ENCODE measurements around the gene TMEM270.

DNA sequence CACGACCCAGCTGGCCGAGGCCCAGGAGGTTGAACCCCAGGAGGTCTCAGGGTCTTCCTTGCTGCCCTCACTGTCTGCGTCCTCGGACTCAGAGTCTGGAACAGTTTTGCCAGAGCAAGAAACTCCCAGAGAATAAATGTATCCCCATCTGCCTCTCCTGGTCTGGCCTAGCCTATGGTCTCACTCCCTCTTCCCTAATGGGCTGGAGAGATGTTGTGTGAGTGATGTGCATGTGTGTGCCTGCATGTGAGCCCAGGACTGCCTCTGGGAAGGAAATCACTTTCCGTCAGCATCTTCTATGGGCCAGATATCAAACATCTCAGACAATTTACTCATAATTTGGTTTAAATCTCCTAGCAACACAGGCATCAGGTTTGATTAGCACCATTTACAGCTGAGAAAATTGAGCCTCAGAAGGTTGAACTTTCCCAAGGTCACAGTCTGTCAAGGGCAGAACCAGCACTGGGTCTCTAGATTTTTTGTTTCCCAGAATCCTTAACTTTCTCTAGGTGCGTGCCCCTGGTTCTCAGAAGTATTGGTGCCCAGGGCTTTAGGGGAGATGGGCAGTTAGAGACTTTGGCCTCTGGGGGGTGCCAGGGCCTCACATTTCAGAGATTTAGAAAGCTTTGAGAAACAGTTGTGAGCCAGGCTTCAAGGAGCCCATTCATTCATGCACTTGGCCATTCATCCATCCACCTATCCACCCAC lies 4.9 kb downstream of the TMEM270 start:
- TF ChIP-seq EP300 (IDR thresholded peaks at IDR 0.05; ENCODE audit: borderline replicate concordance in 1 of 2, low read depth in 2 of 2, low read length in 2 of 2) (no peak), POLR2AphosphoS5 (IDR thresholded peaks at IDR 0.05; ENCODE audit: low read depth, low read length) (no peak), POLR2A (IDR thresholded peaks at IDR 0.05; ENCODE audit: control extremely low read depth in 1 of 2, low read depth in 2 of 2, low read length in 2 of 2) (no peak), GABPA (IDR thresholded peaks at IDR 0.05; ENCODE audit: borderline replicate concordance, insufficient read depth, low read length) (no peak), CTCF (IDR thresholded peaks at IDR 0.05; ENCODE audit: control extremely low read depth in 1 of 3, insufficient read depth in 1 of 3, low read depth in 1 of 3, low read length in 3 of 3) (peak; percentile 58 to 82 (median 68)), TAF1 (IDR thresholded peaks at IDR 0.05; ENCODE audit: low read depth, low read length) (no peak), SUZ12 (IDR thresholded peaks at IDR 0.05; ENCODE audit: low read length) (no peak)
